HepG2 (cell line): Measurements from ENCODE around the gene BCORL1. TPM values are rescaled to one million over a fixed set of nuclear protein-coding genes. Genes with fewer than 3 reads are reported as not detected.

Source experiments
- FOXM1 ChIP-seq: sonication (generic); formaldehyde crosslinking; IDR thresholded peaks from 2 replicates; pipeline ENCODE4 v1.5.0; 2020; ENCODE audit warnings: missing genetic modification reagents
- KMT2B ChIP-seq: IDR thresholded peaks from 2 replicates; pipeline ENCODE4 v1.6.1; 2016; ENCODE audit warnings: missing genetic modification reagents, missing compliant biosample characterization
- polyA plus RNA-seq, 8 experiments: library from polyadenylated mRNA; depleted of rRNA in 3 of 8; stranded (reverse) in 7 of 8; unstranded in 1 of 8; fragments of >200 nt; fragmentation: Illumina TruSeq in 4 of 8; extraction: Trizol in 4 of 8; gene quantifications; 2 replicates each; pipeline versions ENCODE4 v1.2.1 to v1.2.3, GENCODE V29; 2011 to 2016; ENCODE audit warnings: low read depth in 4 of 8, missing spikeins in 1 of 8, mixed read lengths in 1 of 8; ENCODE audit not compliant: insufficient read depth in 1 of 8
- total RNA-seq, 5 experiments: library from RNA; depleted of rRNA; stranded (reverse); fragments of >200 nt; fragmentation: Illumina TruSeq; extraction: Trizol; gene quantifications; 2 replicates each; pipeline ENCODE4 v1.2.3, GENCODE V29; 2016; ENCODE audit warnings: low read depth in 1 of 5
- TF ChIP-seq, protein P1 (sequence below): sonication (generic); formaldehyde crosslinking; IDR thresholded peaks from 2 replicates; pipeline ENCODE4 v1.4.0; 2020; ENCODE audit warnings: missing genetic modification reagents, borderline replicate concordance
- TF ChIP-seq, protein P2 (sequence below): sonication (generic); formaldehyde crosslinking; IDR thresholded peaks from 2 replicates; pipeline ENCODE4 v1.5.0; 2020; ENCODE audit warnings: mild to moderate bottlenecking, missing genetic modification reagents, borderline replicate concordance
- TF ChIP-seq, protein P3 (sequence below): sonication (generic); formaldehyde crosslinking; IDR thresholded peaks from 2 replicates; pipeline ENCODE4 v1.5.0; 2020; ENCODE audit warnings: mild to moderate bottlenecking, missing genetic modification reagents
- TF ChIP-seq, protein P4 (sequence below): sonication (generic); formaldehyde crosslinking; IDR thresholded peaks from 2 replicates; pipeline ENCODE4 v1.8.1; 2023; ENCODE audit warnings: mild to moderate bottlenecking, moderate library complexity, missing genetic modification reagents
- TF ChIP-seq, protein P5 (sequence below): IDR thresholded peaks from 2 replicates; pipeline ENCODE4 v1.6.1; 2016; ENCODE audit warnings: mild to moderate bottlenecking, missing biosample characterization, missing genetic modification reagents

Gene BCORL1
- total and polyA plus RNA-seq, 2 of the 13 experiments (the other 11 are each of a cell fraction or from before 2014, with no cell fraction given), result 0.67 to 1.4 TPM

DNA sequence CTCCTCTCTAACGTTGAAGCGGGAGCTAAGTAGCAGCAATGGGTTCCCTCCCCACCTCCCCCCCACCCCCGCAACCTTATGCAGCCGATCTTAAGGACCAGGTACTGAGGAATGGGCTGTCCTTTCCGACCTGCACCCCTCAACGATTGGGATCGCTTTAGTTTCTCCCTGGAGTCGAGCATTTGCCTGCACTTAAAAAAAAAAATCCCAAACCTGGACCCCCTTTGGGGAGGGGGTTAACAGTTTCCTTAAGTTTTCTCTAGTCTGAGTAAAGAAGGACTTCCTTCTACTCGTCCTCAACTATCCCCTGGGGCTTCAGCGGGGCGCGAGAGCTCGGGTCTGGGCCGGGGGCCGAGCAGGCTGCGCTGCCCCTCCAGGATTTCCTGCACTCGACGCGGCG lies 25.7 kb upstream of the BCORL1 start (continued):
- TF ChIP-seq, protein P1, sequence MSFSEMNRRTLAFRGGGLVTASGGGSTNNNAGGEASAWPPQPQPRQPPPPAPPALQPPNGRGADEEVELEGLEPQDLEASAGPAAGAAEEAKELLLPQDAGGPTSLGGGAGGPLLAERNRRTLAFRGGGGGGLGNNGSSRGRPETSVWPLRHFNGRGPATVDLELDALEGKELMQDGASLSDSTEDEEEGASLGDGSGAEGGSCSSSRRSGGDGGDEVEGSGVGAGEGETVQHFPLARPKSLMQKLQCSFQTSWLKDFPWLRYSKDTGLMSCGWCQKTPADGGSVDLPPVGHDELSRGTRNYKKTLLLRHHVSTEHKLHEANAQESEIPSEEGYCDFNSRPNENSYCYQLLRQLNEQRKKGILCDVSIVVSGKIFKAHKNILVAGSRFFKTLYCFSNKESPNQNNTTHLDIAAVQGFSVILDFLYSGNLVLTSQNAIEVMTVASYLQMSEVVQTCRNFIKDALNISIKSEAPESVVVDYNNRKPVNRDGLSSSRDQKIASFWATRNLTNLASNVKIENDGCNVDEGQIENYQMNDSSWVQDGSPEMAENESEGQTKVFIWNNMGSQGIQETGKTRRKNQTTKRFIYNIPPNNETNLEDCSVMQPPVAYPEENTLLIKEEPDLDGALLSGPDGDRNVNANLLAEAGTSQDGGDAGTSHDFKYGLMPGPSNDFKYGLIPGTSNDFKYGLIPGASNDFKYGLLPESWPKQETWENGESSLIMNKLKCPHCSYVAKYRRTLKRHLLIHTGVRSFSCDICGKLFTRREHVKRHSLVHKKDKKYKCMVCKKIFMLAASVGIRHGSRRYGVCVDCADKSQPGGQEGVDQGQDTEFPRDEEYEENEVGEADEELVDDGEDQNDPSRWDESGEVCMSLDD (CRISPR knock-in tag), result no peak
- TF ChIP-seq, protein P2, sequence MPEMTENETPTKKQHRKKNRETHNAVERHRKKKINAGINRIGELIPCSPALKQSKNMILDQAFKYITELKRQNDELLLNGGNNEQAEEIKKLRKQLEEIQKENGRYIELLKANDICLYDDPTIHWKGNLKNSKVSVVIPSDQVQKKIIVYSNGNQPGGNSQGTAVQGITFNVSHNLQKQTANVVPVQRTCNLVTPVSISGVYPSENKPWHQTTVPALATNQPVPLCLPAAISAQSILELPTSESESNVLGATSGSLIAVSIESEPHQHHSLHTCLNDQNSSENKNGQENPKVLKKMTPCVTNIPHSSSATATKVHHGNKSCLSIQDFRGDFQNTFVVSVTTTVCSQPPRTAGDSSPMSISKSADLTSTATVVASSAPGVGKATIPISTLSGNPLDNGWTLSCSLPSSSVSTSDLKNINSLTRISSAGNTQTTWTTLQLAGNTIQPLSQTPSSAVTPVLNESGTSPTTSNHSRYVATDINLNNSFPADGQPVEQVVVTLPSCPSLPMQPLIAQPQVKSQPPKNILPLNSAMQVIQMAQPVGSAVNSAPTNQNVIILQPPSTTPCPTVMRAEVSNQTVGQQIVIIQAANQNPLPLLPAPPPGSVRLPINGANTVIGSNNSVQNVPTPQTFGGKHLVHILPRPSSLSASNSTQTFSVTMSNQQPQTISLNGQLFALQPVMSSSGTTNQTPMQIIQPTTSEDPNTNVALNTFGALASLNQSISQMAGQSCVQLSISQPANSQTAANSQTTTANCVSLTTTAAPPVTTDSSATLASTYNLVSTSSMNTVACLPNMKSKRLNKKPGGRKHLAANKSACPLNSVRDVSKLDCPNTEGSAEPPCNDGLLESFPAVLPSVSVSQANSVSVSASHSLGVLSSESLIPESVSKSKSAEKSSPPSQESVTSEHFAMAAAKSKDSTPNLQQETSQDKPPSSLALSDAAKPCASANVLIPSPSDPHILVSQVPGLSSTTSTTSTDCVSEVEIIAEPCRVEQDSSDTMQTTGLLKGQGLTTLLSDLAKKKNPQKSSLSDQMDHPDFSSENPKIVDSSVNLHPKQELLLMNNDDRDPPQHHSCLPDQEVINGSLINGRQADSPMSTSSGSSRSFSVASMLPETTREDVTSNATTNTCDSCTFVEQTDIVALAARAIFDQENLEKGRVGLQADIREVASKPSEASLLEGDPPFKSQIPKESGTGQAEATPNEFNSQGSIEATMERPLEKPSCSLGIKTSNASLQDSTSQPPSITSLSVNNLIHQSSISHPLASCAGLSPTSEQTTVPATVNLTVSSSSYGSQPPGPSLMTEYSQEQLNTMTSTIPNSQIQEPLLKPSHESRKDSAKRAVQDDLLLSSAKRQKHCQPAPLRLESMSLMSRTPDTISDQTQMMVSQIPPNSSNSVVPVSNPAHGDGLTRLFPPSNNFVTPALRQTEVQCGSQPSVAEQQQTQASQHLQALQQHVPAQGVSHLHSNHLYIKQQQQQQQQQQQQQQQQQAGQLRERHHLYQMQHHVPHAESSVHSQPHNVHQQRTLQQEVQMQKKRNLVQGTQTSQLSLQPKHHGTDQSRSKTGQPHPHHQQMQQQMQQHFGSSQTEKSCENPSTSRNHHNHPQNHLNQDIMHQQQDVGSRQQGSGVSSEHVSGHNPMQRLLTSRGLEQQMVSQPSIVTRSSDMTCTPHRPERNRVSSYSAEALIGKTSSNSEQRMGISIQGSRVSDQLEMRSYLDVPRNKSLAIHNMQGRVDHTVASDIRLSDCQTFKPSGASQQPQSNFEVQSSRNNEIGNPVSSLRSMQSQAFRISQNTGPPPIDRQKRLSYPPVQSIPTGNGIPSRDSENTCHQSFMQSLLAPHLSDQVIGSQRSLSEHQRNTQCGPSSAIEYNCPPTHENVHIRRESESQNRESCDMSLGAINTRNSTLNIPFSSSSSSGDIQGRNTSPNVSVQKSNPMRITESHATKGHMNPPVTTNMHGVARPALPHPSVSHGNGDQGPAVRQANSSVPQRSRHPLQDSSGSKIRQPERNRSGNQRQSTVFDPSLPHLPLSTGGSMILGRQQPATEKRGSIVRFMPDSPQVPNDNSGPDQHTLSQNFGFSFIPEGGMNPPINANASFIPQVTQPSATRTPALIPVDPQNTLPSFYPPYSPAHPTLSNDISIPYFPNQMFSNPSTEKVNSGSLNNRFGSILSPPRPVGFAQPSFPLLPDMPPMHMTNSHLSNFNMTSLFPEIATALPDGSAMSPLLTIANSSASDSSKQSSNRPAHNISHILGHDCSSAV, result no peak
- TF ChIP-seq, protein P3, sequence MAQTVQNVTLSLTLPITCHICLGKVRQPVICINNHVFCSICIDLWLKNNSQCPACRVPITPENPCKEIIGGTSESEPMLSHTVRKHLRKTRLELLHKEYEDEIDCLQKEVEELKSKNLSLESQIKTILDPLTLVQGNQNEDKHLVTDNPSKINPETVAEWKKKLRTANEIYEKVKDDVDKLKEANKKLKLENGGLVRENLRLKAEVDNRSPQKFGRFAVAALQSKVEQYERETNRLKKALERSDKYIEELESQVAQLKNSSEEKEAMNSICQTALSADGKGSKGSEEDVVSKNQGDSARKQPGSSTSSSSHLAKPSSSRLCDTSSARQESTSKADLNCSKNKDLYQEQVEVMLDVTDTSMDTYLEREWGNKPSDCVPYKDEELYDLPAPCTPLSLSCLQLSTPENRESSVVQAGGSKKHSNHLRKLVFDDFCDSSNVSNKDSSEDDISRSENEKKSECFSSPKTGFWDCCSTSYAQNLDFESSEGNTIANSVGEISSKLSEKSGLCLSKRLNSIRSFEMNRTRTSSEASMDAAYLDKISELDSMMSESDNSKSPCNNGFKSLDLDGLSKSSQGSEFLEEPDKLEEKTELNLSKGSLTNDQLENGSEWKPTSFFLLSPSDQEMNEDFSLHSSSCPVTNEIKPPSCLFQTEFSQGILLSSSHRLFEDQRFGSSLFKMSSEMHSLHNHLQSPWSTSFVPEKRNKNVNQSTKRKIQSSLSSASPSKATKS, result no peak
- TF ChIP-seq FOXM1 (CRISPR knock-in tag), result no peak
- TF ChIP-seq, protein P4, sequence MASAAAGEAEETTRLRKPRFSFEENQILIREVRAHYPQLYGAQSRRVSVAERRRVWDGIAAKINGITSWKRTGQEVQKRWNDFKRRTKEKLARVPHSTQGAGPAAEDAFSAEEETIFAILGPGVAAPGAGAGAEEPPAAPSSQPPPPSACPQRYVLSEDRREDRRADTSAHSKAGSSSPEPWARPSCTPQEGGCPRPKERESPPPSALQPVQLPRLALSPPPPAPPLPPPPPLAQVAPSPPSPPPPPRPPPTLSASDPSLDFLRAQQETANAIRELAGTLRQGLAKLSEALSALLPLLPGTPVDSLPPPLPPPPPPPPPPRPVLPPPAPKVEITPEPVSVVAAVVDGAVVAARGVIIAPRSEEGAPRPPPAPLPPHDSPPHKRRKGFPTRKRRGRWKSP, result no peak
- TF ChIP-seq, protein P5, sequence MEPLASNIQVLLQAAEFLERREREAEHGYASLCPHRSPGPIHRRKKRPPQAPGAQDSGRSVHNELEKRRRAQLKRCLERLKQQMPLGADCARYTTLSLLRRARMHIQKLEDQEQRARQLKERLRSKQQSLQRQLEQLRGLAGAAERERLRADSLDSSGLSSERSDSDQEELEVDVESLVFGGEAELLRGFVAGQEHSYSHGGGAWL (CRISPR knock-in tag), result no peak
- no peak for TF ChIP-seq KMT2B
